HG03025 (cell line): ENCODE measurements around the gene LYVE1.
"Not testable (repeated sequence)": the region's sequence is repeated elsewhere in the genome, so short reads cannot be mapped to it uniquely, and the experiment has no call there.

Experiments used
- ATAC-seq: cut with Tn5 transposase; IDR thresholded peaks from one replicate; pipeline ENCODE4 v1.9.1; 2021; ENCODE audit warnings: mild to moderate bottlenecking, moderate library complexity; ENCODE audit not compliant: unreplicated experiment, low FRiP score

The LYVE1 gene, protein sequence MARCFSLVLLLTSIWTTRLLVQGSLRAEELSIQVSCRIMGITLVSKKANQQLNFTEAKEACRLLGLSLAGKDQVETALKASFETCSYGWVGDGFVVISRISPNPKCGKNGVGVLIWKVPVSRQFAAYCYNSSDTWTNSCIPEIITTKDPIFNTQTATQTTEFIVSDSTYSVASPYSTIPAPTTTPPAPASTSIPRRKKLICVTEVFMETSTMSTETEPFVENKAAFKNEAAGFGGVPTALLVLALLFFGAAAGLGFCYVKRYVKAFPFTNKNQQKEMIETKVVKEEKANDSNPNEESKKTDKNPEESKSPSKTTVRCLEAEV

DNA sequence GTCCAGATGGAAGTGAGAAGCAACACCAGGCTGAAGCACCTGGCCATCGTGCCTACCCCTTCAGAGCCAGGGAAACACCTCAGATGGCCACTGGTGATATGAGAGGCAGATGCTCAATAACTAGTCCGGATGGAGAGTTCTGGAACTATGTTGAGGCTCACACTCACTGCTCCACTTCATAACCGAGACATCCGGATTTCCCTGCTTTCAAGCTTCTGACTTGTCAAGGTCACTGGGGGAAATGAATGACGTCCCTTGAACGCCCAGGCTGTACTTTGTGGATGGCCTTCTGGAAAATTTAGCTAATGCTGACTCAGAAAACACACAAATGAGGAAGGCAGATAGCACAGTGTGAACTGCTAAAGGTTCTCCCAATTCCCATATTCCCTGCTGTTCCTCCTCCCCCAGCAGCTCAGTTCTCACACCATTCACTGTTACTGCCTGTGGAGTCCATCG, at the start of gene LYVE1:
Gene LYVE1, minus strand, starts transcription at position 180 of the 456 bp plus-strand sequence. Its CDS starts 133 bp downstream, at position 47.
- ATAC-seq, result no peak

DNA sequence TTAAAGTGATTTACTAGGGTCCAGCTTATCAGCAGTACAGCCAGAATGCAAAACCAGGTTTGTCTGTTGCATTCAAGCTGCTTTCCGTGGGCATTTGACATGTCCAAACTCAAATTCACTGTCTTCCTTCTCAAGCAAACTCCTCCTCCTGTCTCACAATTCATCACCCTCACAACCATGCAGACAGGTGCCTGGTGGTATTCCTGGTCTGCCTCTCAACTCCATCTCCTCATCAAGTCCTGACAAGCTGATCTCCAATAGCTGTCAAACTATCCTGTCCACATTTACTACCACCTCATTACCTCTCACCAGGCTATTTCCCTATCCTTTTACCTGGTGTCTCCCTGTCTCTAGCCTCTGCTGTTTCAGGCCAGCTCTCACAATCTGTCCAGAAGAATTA, 49.1 kb upstream of the LYVE1 start:
- ATAC-seq, result no peak

DNA sequence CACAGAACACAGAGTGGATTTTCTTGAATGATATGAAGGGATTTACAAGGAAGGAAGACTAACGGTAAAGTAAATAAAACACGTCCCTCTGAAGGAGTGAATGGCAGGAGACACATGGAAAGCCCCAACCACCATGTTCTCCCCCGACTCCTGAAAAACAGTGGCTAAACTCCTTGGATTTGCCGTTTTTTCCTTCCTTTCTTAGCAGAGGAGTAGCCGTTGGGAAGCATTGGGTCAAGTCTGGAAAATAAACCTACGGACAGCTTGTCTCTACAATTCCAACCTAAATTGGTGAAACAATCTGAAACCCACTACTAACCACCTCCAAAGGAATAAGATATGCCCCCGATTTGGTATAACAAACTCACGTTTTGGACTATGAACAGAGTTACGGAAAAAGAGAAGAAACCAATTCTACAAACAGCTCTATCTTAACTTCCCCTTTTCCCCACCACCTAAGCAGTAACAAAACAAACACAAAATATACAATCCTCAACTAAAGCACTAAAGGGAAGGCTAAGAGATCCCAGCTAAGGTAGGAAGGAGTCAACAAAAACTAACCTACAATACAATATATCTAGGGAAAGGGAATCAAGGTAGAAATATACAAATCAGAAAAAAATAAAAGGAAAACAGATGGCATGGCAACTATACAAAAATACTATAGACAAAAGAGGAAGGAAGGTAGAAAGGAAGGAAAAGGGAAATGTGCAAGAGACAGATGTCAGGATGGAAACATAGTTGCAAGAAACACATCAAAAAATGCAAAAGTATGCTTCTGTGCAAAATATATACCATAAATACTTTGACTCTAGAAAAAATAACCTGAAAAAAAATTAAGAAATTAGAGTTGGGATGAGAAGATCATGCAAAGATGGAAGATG, 43.8 kb upstream of the LYVE1 start:
- ATAC-seq, result no peak

DNA sequence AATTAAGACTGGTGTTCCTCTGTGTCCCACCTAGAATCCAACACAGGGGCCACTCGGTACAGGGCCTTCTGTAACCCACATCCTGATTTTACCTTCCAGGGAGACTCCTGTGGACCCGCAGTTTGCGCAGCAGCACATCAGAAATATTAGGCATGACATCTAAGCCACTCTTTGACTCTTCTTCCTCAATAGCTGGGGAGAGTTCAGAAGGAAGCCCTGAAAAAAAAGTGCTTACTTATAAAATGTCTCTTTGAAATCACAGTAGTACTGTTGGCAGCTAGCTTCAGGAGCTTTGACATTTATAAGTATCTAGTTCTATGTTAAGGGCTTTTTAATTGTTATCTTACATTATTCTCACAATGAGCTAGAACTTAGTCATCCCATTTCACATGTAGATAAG, 41.2 kb upstream of the LYVE1 start:
- no peak for ATAC-seq

DNA sequence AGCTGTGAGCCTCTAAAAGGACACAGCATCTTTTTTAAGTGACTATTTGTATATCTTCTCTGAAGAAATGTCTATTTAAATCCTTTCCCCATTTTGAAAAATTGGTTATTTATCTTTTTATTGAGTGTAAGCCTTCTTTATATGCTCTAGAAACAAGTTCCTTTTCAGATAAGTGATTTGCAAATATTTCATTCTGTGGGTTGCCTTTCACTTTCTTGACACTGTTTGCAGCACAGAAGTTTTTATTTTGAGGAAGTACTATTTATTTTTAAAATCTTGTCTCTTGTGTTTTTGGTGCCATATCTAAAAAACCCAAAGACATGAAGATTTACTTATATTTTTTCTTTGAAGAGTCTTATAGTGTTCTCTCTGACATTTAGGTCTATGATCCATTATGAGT, 40.1 kb upstream of the LYVE1 start:
- no peak for ATAC-seq

DNA sequence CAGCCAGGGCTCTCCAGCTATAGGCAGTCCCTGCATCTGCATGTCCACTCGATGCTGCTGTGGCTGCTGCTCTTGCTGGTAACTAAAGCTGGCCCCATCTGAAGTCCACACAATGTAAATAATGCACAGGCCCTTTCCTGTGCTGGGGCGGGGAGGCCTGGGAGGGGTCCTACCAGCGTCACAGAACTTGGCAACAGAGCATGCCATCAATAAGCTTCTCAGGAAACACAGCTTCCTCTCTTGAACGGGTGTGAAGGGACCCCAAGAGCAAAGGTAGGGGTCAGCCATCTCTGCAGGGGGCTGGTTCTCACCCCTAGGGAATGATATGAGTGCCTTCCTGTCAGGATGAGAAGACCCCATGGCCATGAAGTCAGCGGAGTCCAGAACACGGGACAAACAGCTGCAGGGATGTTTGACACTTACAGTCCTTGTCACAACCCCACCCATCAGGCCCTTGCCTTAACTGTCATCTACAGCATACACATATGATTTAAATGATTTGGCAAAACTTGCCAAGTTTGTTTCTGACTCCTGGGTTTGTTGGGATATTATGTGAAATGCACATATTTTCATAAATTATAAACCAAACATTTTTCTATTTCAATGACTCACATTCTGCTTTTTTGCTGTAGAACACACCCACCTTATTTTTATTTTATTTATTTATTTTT, 39.1 kb upstream of the LYVE1 start:
- ATAC-seq, result no peak

DNA sequence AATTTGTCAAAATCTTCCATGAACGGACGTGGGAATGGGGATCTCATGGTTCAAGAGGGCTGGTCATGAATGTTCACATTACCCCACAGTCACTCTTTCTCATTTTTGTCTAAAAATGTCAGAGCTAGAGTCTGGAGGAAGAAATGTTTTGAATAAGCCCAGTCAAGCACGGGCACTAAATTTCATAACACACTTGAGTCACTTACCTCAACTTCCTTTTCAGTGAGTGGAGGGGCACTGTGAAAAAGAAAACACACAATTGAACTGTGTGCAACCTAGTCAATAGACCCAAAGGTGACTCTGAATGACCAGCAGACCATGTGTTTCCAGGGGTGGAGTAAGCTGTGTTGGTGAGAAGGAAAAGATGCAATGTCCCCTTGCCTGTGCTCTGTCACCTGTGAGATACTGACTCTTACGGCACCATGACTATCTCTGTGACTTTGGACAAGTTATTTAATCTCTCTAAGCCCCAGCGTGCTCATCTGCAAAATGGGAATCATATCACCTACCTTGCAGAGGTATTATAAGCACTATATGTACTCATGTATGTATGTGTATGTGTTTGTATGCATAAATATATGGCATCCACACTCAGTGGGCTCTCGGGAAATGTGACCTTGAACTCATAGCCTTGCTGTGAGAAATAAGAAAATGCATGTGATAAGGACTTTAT, 38.2 kb upstream of the LYVE1 start:
- peak; percentile 44 for ATAC-seq

DNA sequence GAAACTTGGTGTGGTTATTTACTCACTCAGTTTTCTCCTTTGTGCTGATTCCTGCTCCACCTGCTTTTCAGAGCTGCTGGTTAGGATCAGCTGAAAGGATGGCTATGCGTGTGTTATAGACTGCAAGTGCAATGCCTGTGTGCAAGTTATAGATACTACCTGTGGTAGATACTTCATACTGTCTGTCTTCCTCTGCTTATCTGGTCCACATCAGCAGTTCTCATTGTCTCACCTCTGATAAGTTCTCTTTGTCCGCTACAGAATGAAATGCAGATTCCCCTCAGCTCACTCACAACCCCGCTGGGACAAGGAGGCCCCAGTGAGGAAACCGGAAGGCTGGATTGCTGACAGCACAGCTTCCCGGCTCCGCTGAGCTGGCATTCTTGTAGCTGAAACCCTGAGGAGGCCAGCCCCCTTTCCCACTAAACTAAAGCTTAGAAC, 37.5 kb upstream of the LYVE1 start:
- no peak for ATAC-seq

DNA sequence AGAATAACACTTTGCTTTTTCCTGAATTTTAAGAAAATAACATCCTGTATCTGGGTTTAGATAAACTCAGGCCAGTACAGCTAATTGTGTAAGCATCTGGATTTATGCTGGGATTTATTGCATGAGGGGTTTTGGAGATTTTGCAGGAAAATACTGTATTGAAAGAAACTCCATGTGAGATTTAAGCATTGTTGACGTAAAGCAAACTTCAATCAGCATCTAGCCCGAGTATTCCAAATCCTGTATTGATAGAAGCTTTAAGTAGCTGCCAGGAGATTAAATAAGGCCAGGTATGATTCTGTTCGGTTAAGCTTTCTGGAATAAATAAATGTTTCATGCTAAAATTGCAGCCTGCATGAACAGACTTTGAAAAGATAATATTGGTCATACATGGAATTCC, 36.3 kb upstream of the LYVE1 start:
- no peak for ATAC-seq

DNA sequence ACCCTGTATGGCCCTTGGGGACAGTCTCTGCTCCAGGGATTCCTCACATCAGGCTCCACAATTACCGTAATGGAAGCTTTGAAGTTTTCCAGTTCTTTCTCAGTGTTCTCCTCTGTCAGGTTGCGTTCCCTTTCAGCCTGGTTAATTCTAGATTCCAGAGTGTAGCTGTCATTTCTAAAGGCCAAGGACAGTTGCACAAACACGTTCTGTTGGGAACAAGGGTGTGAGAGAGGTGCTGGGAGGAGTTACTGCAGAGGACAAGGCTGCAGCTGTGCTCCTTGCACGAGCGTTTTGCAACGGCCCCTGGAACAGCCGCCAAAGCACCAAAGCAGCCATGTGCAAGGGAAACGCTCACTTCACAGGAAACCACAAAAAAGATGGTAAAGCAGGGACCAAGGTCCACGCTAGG, 35.9 kb upstream of the LYVE1 start:
- no peak for ATAC-seq

DNA sequence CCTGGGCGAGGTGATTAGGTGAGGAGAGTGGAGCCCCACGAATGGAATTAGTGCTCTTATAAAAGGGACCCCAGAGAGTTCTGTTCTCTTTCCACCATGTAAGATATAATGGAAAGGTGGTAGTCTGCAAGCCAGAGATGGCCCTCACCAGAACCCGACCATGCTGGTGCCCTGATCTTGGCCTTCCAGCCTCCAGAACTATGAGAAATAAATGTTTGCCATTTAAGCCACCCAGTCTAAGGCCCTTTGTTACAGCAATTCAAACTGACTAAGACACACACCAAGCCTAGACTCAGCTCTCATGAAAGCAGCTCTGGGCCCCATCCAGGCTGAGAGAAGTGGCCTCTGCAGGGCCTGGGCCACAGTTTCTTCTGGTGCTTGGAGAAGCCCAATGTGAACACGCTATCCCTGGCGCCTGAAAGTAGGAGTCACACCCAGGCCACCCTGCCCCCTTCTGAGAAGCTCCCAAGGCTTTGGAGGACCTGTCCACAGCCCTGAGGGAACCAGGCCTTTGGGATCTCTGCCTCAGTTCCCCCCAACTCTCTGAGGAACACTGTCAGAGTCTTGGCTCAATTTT, 35.3 kb upstream of the LYVE1 start:
- ATAC-seq, result no peak

DNA sequence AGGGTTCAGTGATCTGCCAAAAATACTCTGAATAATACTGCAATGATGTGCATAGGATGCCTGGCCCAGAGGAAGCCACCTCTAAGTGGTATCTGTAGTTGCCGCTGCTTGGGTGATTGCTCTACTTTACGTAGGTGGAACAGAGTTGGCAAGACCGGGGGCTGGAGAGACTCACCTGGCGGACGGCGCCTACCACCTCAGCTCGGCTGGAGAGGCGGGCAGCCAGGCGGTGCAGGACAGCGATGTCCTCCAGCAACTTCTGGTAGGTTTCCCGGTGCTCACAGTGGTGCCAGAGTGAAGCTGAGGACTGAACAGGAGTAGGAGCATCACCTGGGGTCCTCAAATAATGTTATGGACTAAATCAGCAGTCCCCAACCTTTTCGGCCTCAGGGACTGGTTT, 34.5 kb upstream of the LYVE1 start:
- no peak for ATAC-seq

DNA sequence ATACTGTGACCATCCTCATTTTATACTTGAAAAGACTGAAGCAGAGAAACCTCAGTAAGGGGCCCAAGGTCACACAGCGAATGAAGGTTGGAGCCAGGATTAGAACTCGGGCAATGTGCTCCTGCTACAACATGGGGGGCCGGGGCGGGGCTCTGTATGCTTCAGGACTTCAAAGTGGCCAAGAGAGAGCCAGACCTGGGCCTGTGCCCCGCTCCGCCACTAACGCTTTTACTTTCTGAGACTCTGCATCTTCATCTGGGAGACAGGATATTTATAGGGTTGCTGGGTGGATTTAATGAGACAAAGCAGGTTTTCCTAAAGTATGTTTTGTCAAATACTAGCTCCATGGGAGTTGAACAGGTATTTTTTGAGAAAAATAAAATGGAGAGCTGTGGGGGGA, 33.9 kb upstream of the LYVE1 start:
- no peak for ATAC-seq

DNA sequence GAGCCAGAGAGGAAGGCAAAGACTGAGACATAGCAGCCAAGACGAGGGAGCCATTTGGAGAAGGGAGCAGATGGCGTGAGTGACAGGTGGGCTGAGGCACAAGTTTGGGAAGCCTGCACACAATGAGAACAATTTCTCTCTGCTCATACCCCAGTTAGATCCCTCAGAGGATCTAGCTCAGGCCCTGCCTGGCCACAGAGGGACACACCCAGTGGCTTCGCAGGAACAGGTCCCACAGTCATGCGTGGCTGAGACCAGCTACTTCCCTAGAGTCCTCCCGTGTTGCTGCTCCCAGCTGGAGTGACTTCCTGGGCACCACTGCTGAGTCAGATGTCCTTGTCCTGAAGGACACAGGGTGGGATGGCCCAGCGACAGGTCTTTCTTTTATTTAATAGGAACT, 33.4 kb upstream of the LYVE1 start:
- no peak for ATAC-seq

DNA sequence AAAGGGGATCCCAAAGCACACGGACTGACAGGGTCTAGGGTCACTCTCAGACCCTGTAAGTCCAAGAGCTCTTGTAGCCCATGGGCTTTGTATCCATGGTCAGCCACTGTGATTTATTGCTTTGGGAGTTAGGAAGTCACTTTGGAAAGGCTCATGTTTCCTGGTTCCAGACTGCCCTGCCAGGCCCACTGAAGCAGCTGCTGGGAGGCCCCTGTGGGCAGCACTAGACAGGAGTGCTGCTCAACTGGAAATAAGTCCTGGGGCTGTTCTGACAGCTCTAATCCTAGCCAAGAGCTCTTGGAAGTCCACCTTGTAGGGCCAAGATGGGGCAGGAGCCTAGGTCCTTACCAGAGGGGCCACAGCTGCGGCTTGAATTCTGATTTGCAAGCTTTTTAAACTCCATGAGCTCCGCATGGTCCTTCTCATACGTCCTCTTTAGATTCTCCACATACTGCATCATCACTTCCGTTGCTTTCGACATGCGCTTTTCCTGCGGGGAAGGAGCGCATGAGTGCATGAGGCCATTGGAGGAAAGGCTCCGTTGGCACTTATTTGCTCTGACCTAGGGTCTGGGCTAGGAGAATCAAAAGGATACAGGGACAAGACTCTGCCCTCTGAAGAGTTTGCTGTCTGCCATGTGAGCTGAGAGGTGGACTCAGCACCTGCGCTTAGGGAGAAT, 32.2 kb upstream of the LYVE1 start:
- no peak for ATAC-seq

DNA sequence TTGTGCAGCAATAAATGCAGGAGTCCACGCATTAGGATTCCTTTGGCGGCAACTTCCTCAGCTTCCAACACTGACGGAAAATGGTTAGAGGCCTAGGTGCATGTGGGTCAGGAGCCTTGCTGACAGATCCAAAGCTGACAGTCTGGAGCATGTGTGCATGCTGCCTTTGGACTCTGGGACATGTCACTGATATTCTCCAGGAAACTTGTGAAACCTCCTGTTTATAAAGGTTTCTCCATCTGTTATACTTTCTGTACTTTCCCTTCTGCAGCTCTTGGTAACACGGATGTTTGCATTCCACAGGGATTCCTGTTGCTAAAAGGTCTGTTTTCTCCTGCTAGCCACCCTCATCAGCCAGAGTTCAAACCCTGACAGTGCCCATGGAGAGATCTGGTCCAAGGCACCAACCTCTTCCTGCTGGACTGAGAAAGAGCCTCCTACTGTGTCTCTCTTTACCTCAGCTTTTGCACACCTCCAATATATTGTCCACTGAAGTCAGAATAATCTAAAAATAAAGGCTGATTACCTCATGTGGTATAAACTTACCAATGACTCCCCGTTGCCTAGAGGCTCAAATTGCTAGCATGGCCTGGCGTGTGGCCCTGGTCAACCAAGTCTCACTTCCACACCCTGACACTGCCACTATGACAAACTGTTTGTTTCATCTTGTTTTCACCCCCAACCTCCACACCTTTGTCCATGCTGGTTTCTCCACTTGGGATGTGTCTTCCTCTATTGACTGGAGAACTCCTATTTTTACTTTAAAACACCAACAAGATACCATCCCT, 31.1 kb upstream of the LYVE1 start:
- ATAC-seq, result no peak

DNA sequence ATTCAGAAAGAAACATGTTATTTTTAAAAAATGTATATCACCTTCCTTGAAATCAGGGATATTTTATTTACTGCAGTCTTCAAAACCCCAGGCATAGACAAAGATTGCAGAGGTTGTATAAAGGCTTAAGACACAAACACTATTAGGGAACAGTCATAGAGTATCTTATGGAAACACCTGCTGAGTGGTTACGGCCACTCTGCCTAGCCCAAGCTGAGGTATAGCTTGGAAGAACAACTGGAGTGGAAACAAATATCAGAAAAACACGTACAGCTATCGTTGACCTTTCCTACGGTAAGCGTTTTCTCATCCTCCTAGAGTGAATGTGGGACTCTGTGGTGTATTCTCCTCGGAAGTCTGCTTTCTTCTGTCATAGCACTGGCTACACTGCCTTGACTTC, 30.4 kb upstream of the LYVE1 start:
- ATAC-seq, result no peak

DNA sequence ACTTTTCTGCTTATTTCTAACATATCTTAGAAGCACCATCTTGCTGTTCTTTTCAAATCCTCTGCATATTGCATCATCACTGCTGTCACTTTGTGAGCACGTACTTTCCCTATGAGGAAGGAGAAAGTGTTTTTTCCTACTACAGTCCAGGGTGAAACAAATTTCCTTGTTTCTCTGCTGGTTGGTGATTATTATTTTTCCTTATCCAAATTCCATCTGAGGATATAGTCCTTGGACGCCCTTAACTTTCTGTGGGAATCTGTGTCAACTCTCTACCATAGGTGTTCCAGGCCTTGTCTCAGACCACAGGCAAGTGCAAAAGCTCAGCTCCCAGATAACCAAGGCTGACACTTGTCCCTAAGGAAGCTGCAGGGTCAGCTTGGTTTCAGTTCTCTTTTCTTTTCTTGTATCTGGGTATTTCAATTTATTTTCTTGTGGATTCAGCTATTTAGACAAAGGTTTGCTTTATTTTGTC, 29.4 kb upstream of the LYVE1 start:
- ATAC-seq, result no peak

DNA sequence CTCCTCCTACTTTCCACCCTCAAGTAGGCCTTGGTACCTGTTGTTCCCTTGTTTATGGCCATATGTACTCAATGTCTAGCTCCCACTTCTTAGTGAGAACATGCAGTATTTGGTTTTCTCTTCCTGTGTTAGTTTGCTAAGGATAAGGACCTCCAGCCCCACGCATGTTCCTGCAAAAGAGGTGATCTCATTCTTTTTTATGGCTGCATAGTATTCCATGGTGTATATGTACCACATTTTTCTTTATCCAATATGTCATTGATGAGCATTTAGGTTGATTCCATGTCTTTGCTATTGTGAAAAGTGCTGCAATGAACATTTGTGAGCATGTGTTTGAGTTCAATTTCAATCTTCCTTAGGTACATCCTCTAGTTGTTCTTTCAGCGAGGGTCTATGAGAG, 27.4 kb upstream of the LYVE1 start:
- not testable (repeated sequence) for ATAC-seq
